Hepatocyte (in vitro differentiated cells): ENCODE data around the gene ZSCAN30. TPM values are rescaled to one million over a fixed set of nuclear protein-coding genes. Genes with fewer than 3 reads are reported as not detected.
A peak's percentile ranks its signal among the peaks of the same experiment; 100 is the strongest.

ENCODE experiments used
- DNase-seq: peaks from one replicate; pipeline ENCODE4 v3.0.0-alpha.2; 2016; ENCODE audit warnings: low spot score
- H2AFZ ChIP-seq: fragments of 200-600 bp; sonication (generic); 2 replicates; pipeline ENCODE4 v1.6.0; 2016; ENCODE audit warnings: antibody characterized with exemption, mild to moderate bottlenecking
- H3K27ac ChIP-seq: fragments of 200-600 bp; sonication (generic); 2 replicates; pipeline ENCODE4 v1.5.1; 2016; ENCODE audit warnings: mild to moderate bottlenecking
- H3K27me3 ChIP-seq: fragments of 200-600 bp; sonication (generic); 2 replicates; pipeline ENCODE4 v1.6.1; 2016
- H3K36me3 ChIP-seq: fragments of 200-600 bp; sonication (generic); replicated peaks from 2 replicates; pipeline ENCODE4 v1.5.1; 2016; ENCODE audit warnings: low read depth; ENCODE audit not compliant: insufficient read depth
- H3K4me1 ChIP-seq: fragments of 200-600 bp; sonication (generic); 2 replicates; pipeline ENCODE4 v1.5.1; 2016; ENCODE audit warnings: mild to moderate bottlenecking, moderate library complexity; ENCODE audit not compliant: insufficient read depth
- H3K4me2 ChIP-seq: fragments of 200-600 bp; sonication (generic); 2 replicates; pipeline ENCODE4 v1.6.0; 2016
- H3K4me3 ChIP-seq: fragments of 200-600 bp; sonication (generic); 2 replicates; pipeline ENCODE4 v1.5.1; 2016; ENCODE audit warnings: mild to moderate bottlenecking
- H3K79me2 ChIP-seq: fragments of 200-600 bp; sonication (generic); 2 replicates; pipeline ENCODE4 v1.6.0; 2017; ENCODE audit warnings: mild to moderate bottlenecking
- H3K9me2 ChIP-seq: fragments of 200-600 bp; sonication (generic); replicated peaks from 2 replicates; pipeline ENCODE4 v1.6.0; 2017; ENCODE audit warnings: mild to moderate bottlenecking; ENCODE audit not compliant: insufficient read depth
- H3K9me3 ChIP-seq: fragments of 200-600 bp; sonication (generic); 2 replicates; pipeline ENCODE4 v1.5.1; 2016; ENCODE audit warnings: low read depth, mild to moderate bottlenecking
- H4K20me1 ChIP-seq: fragments of 200-600 bp; sonication (generic); 2 replicates; pipeline ENCODE4 v1.6.0; 2016; ENCODE audit warnings: mild to moderate bottlenecking; ENCODE audit not compliant: insufficient read depth, poor library complexity, severe bottlenecking
- CTCF ChIP-seq: fragments of 200-600 bp; sonication (generic); IDR thresholded peaks from 2 replicates; pipeline ENCODE4 v1.5.1; 2016; ENCODE audit warnings: antibody characterized with exemption, mild to moderate bottlenecking; ENCODE audit not compliant: poor library complexity
- EZH2 ChIP-seq: fragments of 200-600 bp; sonication (generic); IDR thresholded peaks from 2 replicates; pipeline ENCODE4 v1.6.1; 2016; ENCODE audit warnings: antibody characterized with exemption, mild to moderate bottlenecking, borderline replicate concordance
- EZH2phosphoT487 ChIP-seq: fragments of 200-600 bp; sonication (generic); IDR thresholded peaks from one replicate; pipeline ENCODE4 v1.6.1; 2018; ENCODE audit warnings: antibody characterized with exemption, mild to moderate bottlenecking, low read depth, moderate library complexity; ENCODE audit not compliant: unreplicated experiment, severe bottlenecking
- WGBS: methylation state at CpG from one replicate; pipeline ENCODE4 v1.1.6; 2016; ENCODE audit warnings: low lambda C conversion rate; ENCODE audit errors: missing lambda C conversion rate; 5-methylcytosine and 5-hydroxymethylcytosine counted together
- polyA plus RNA-seq: library from polyadenylated mRNA; unstranded; fragments of >200 nt; fragmentation: Nextera tagmentation; extraction: Ambion mirVana; gene quantifications from 2 replicates; pipeline ENCODE4 v1.2.1, GENCODE V29; 2016
- total RNA-seq: library from RNA; depleted of rRNA; stranded (reverse); fragments of >200 nt; gene quantifications from 2 replicates; pipeline ENCODE4 v1.2.3, GENCODE V29; 2014

The ZSCAN30 gene
- total and polyA plus RNA-seq, 2 experiments from 2014 or later = 8.7 to 10.6 TPM

DNA sequence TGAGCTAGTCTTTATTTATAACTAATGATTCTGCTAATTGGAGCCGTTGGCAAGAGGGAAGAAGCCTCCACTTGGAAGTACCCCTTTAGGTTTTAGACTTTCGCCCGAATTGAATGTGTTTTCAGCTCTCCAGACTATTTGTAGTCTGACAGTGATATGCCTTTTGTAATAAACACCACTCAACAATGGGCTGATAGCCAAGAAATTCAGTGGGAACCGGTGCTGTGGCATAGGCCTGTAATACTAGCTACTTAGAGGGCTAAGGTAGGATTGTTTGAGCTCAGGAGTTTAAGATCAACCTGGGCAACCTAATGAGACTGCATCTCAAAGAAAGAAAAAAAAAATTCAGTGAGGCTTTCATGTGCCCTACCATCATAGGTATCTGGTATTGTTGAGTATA is 13.6 kb upstream of the ZSCAN30 start:
- Histone ChIP-seq H4K20me1 (no peaks in the 10 kb centered on the region), H3K79me2 (peaks cover 41% of the 10 kb centered on the region), H3K4me3 (no peak overlapping the region), H3K27ac (no peak overlapping the region), H3K9me3 (peaks cover 63% of the 10 kb centered on the region), H3K4me1 (no peaks in the 10 kb centered on the region), H2AFZ (no peak overlapping the region), H3K4me2 (no peak overlapping the region), H3K9me2 (no peaks in the 10 kb centered on the region), H3K36me3 (peaks cover 16% of the 10 kb centered on the region), H3K27me3 (no peaks in the 10 kb centered on the region)
- no peak for DNase-seq
- TF ChIP-seq CTCF (no peak), EZH2phosphoT487 (no peak), EZH2 (no peak)
- 96% methylated on average over 4 of the region's 4 CpGs for WGBS

DNA sequence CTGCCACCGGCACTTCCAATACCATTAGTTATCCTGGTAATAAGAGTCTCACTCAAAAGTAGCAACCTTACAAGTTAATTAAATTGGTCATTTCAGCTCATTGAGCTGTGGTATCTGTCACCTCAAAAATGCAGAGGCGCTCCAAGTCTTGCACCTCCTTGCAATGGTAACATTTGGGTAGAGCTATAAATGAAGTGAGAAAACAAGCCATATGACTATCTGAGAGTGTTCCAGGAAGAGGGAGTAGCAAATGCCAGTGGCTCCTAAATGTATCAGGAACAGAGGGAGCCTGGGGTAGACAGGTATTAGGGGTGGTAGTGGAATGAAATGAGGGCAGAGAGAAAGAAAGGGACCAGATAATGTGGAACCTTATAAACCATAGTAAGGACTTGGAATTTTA is 6.0 kb upstream of the ZSCAN30 start:
- no peak overlapping the region for H3K27ac ChIP-seq
- no peak overlapping the region for H2AFZ ChIP-seq
- TF ChIP-seq EZH2 (no peak), CTCF (no peak), EZH2phosphoT487 (no peak)
- no peaks in the 10 kb centered on the region for H4K20me1 ChIP-seq
- 100% methylated on average over 2 of the region's 2 CpGs for WGBS
- H3K4me1 ChIP-seq = peaks cover 5% of the 10 kb centered on the region
- peaks cover 74% of the 10 kb centered on the region for H3K79me2 ChIP-seq
- H3K36me3 ChIP-seq = peaks cover 2% of the 10 kb centered on the region
- H3K9me3 ChIP-seq = peaks cover 12% of the 10 kb centered on the region
- no peak for DNase-seq
- H3K4me3 ChIP-seq = no peak overlapping the region
- H3K27me3 ChIP-seq = no peaks in the 10 kb centered on the region
- no peak overlapping the region for H3K4me2 ChIP-seq
- H3K9me2 ChIP-seq = no peaks in the 10 kb centered on the region

GRCh38 chr18:35291166-35291565 is 1.1 kb upstream of the ZSCAN30 start:
- no peak overlapping the region for H3K27ac ChIP-seq
- H3K4me2 ChIP-seq = peak overlapping the region; percentile 85
- no peaks in the 10 kb centered on the region for H3K27me3 ChIP-seq
- H3K9me3 ChIP-seq = no peaks in the 10 kb centered on the region
- H3K4me1 ChIP-seq = peaks cover 8% of the 10 kb centered on the region
- DNase-seq = no peak
- TF ChIP-seq CTCF (no peak), EZH2phosphoT487 (no peak), EZH2 (no peak)
- no peaks in the 10 kb centered on the region for H4K20me1 ChIP-seq
- H2AFZ ChIP-seq = no peak overlapping the region
- H3K9me2 ChIP-seq = no peaks in the 10 kb centered on the region
- H3K79me2 ChIP-seq = peaks cover 84% of the 10 kb centered on the region
- H3K4me3 ChIP-seq = peak overlapping the region; percentile 78
- WGBS = 91% methylated on average over 2 of the region's 2 CpGs
- H3K36me3 ChIP-seq = no peaks in the 10 kb centered on the region

DNA sequence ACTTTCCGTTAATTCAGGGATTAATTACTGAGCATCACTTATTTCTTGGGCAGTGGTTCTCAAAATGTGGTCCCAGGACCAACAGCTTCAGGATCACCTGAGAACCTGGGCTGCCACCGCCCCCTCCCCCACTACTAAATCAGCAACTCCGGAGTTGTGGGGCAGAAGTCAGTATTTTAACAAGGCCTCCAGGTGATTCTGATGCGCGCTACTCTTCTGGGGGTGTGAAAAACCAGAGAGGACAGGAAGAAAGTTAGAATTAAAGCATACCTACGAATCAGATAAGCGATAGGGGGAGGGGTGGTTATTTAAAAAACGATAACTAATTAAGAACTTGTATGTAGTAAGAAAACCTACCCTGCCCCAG is 319 bp downstream of the ZSCAN30 start:
- Histone ChIP-seq H3K9me2 (no peaks in the 10 kb centered on the region), H3K79me2 (peaks cover 87% of the 10 kb centered on the region), H3K36me3 (no peaks in the 10 kb centered on the region), H3K4me2 (peak overlapping the region; percentile 86), H3K27me3 (no peaks in the 10 kb centered on the region), H3K4me3 (peak overlapping the region; percentile 44), H3K9me3 (peaks cover 10% of the 10 kb centered on the region), H3K27ac (peak overlapping the region; percentile 94), H3K4me1 (peaks cover 8% of the 10 kb centered on the region), H4K20me1 (no peaks in the 10 kb centered on the region), H2AFZ (peak overlapping the region; percentile 92)
- DNase-seq = peak; percentile 55
- TF ChIP-seq EZH2 = no peak
- no peak for TF ChIP-seq CTCF
- TF ChIP-seq EZH2phosphoT487 = no peak
- WGBS = 2% methylated on average over 8 of the region's 8 CpGs
